Breast epithelium (tissue), 3 donors: ENCODE data around the gene PLD4.

Source experiments
- CTCF ChIP-seq, 3 donors: fragments of 450-650 bp; IDR thresholded peaks; one replicate each; pipeline ENCODE4 v1.5.1; 2016 to 2017; ENCODE audit warnings: antibody characterized with exemption in 3 of 3, mild to moderate bottlenecking in 3 of 3, moderate library complexity in 3 of 3
- POLR2A ChIP-seq: fragments of 450-650 bp; IDR thresholded peaks from one replicate; pipeline ENCODE4 v1.6.1; 2016; ENCODE audit warnings: antibody characterized with exemption, mild to moderate bottlenecking, moderate library complexity

DNA sequence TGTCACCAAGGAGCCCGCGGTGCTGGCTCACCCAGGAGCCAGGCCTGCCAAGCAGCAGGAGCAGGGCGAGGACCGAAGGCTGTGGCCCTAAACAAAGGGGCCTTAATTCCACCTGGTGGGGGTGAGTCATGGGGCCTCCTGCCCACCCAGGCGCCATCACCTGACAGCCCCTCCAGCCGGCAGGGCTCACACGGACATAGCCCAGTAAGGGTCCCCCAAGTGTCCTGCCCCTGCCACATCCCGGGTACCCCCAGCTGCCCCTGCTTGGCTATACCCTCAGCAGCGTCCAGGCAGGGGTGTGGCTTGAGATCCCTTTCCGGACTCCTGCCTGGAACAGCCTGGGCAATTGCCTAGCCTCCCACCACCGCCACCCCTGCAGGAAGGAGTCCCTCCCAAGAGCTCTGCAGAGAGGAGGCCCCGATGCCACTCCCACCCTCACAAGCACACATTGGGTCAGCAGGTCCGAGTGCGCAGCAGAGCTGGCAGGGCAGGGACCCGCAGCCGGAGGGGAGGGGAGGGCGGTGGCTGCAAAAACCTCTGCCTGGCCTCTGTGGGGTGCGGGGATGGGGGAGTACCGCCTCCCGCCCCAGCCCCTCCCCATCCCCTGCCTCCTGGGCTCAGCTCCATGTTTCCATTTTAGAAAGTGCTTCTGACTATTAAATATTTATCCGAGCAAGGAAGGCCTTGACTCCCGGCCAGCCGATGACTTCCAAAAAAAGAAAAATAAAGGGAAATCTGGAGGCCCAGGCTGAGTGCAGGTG lies 48.9 kb downstream of the PLD4 start:
- TF ChIP-seq CTCF (IDR thresholded peaks at IDR 0.05) (no peak), POLR2A (no peak)
